ENCODE results near the gene NMD3.

DNA sequence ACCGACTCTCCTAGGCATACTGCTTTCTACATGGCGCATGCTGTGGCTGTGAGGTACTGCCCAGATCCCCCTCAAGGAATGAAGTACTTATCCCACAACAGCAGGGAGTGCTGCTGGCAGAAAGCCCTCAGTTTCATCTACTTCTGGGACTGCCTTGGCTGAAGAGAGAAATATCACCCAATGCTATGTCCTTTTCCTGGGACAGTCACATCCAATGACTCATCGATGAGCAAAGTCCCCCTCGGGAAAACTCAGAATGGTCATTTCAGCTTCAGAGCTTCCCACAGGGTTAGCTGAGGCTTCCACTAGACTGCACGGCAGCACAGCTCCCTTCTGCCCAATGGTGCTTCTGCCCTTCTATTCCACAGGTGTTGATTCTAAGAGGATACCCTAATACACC, 3.6 kb upstream of the NMD3 start:
- TF ChIP-seq EP300 (IDR thresholded peaks at IDR 0.05), result no peak
- no peak for TF ChIP-seq POLR2AphosphoS5 (IDR thresholded peaks at IDR 0.05)
- TF ChIP-seq, protein P1, sequence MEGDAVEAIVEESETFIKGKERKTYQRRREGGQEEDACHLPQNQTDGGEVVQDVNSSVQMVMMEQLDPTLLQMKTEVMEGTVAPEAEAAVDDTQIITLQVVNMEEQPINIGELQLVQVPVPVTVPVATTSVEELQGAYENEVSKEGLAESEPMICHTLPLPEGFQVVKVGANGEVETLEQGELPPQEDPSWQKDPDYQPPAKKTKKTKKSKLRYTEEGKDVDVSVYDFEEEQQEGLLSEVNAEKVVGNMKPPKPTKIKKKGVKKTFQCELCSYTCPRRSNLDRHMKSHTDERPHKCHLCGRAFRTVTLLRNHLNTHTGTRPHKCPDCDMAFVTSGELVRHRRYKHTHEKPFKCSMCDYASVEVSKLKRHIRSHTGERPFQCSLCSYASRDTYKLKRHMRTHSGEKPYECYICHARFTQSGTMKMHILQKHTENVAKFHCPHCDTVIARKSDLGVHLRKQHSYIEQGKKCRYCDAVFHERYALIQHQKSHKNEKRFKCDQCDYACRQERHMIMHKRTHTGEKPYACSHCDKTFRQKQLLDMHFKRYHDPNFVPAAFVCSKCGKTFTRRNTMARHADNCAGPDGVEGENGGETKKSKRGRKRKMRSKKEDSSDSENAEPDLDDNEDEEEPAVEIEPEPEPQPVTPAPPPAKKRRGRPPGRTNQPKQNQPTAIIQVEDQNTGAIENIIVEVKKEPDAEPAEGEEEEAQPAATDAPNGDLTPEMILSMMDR (IDR thresholded peaks at IDR 0.05), result no peak
- no peak for TF ChIP-seq POLR2A (IDR thresholded peaks at IDR 0.05)

All from upper lobe of left lung (tissue), 4 donors.